Heart left ventricle (tissue), 13 donors: ENCODE data around the gene LMNTD2.
A peak's percentile ranks its signal among the peaks of the same experiment; 100 is the strongest.

Experiments
- POLR2A ChIP-seq, 2 donors: fragments of 450-650 bp; IDR thresholded peaks; one replicate each; pipeline ENCODE4 v1.6.1; 2017; ENCODE audit warnings: antibody characterized with exemption in 2 of 2, mild to moderate bottlenecking in 2 of 2, moderate library complexity in 2 of 2
- TF ChIP-seq, protein P1 (sequence below), 12 donors: fragments of 200-600 bp; sonication (generic) in 4 of 12; IDR thresholded peaks; one replicate each; pipeline versions ENCODE4 v1.5.0 to v1.8.0; 2018 to 2022; ENCODE audit warnings: antibody characterized with exemption in 12 of 12, mild to moderate bottlenecking in 5 of 12
- donor health status: ischemic (EF 13 %, LVEDD 7.1; RV severe dilation, severe dysfunction).
- donor health status: DM: no; HTN: yes; CAD: no.
- donor health status: DM: no; HTN: no; CAD: no.
- donor health status: ischemic (EF 25% LVEDD 6.9; RV normal size, moderate dysfunction).
- donor health status: ischemic (EF 25% LVEDD 5.7; RV mildly dilated, moderate dysfunction).
- donor health status: ischemic (EF 35%, LVEDD 5.7; RV mildly dilated, moderate dysfunction).
- donor health status: nonischemic (EF 11% LVEDD 7.7; RV severe dilation, severe dysfunction).
- donor health status: DM: yes; HTN: yes; CAD: no.
- donor health status: PGD.
- donor health status: ischemic (EF 29% LVEDD 5.4; RV normal size, mild dysfunction).
- donor health status: nonischemic (EF 23%, LVEDD 6.1; RV moderate dilation, normal function).

DNA sequence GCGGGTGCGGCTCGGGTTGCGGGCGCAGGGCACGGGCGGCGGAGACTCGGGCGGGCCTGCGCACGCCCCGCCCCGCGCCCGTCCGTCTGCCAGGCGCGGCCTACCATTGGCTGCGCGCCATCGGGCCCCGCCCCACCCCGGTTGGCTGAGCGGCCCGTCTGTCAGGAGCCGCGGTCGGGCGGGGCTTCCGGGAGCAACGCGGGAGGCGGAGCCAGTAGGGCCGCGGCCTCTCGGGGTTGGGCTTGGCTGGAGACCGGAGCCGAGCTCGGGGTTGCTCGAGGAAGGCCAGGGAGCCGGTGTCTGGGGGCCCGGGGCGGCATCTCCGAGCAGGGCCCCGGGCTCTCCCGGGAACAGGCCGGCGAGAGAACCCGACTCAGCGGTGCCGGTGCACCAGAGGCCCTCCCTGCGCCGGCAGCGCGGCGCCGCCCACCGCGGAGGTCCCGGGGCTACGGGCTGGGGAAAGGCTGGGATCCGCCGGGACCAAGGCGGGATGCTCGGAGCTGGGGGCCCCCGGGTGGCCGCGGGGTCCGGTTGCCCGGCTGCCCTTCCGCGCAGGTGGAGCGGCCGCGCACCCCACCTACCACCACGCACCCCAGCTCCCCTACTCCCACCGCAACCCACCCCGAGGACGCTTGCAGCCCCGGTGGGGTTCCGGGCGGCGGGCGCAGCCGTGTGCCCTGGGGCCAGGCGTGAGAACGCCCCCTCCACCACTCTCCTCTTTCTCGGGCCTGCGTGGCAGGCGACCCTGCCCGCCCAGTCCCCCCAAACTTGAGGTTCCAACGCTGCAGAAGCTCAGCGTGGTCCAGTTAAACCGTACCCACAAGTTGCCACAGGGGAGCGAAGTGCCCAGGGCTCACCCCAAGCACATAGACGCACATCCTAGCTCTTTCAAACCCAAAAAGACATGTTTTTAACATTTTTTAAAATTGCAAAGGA, 24.8 kb downstream of the LMNTD2 start, which contains the start of gene HRAS:
- peak in 1 of 2 donors; percentile 92 for TF ChIP-seq POLR2A (IDR thresholded peaks at IDR 0.05)
- TF ChIP-seq, protein P1, sequence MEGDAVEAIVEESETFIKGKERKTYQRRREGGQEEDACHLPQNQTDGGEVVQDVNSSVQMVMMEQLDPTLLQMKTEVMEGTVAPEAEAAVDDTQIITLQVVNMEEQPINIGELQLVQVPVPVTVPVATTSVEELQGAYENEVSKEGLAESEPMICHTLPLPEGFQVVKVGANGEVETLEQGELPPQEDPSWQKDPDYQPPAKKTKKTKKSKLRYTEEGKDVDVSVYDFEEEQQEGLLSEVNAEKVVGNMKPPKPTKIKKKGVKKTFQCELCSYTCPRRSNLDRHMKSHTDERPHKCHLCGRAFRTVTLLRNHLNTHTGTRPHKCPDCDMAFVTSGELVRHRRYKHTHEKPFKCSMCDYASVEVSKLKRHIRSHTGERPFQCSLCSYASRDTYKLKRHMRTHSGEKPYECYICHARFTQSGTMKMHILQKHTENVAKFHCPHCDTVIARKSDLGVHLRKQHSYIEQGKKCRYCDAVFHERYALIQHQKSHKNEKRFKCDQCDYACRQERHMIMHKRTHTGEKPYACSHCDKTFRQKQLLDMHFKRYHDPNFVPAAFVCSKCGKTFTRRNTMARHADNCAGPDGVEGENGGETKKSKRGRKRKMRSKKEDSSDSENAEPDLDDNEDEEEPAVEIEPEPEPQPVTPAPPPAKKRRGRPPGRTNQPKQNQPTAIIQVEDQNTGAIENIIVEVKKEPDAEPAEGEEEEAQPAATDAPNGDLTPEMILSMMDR (IDR thresholded peaks at IDR 0.05): no peak
